ENCODE results near the gene PI4KA. TPM values are rescaled to one million over a fixed set of nuclear protein-coding genes. Genes with fewer than 3 reads are reported as not detected.

Gene PI4KA
- total and polyA plus RNA-seq, 2 donors from 2014 or later = 37.3 to 92.8 TPM

DNA sequence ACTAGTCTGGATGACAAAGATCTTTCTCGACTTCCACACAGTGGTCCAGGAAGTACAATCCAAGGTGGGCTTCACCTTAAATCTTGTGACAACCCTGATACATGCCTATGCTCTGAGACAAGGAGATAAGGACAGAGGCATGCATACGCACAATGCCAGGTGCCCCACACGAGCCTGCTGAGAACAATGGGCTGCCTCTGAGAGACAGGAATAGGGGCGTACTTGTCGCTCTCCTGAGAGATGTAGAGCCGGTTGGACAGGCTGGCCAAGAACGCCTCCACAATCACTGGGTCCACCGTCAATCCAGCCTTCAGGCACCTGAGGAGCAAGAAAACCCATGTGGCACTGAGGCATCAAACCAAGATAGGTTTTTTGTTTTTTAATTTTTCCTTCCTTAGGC lies 59.2 kb downstream of the PI4KA start:
- intact Hi-C loops (cut with DNase I) = no loop called here
- H3K9me3 ChIP-seq (ENCODE audit: control insufficient read depth in 2 of 3, insufficient read depth in 1 of 3, low read length in 3 of 3) = no peaks in the 10 kb centered on the region
- TF ChIP-seq CTCF (IDR thresholded peaks at IDR 0.05; ENCODE audit: borderline replicate concordance, extremely low read depth, insufficient read depth) = no peak
- no peaks in the 10 kb centered on the region for H3K27me3 ChIP-seq (ENCODE audit: control insufficient read depth, insufficient read depth, low read length)
- H3K36me3 ChIP-seq (ENCODE audit: control insufficient read depth in 2 of 3, insufficient read depth in 3 of 3, low read length in 3 of 3) = peaks cover 4 to 66% (median 51%) of the 10 kb centered on the region in 3 donors
- H3K9ac ChIP-seq (ENCODE audit: low read length in 3 of 3) = no peak overlapping the region
- H3K27ac ChIP-seq (ENCODE audit: low read depth in 2 of 2, low read length in 2 of 2) = no peak overlapping the region
- H3K4me1 ChIP-seq (ENCODE audit: control insufficient read depth in 2 of 3, insufficient read depth in 2 of 3, low read depth in 1 of 3, low read length in 3 of 3) = no peaks in the 10 kb centered on the region
- no peak overlapping the region for H3K4me3 ChIP-seq (ENCODE audit: low read length in 3 of 3)
- no peak for FAIRE-seq
- no peak for DNase-seq

DNA sequence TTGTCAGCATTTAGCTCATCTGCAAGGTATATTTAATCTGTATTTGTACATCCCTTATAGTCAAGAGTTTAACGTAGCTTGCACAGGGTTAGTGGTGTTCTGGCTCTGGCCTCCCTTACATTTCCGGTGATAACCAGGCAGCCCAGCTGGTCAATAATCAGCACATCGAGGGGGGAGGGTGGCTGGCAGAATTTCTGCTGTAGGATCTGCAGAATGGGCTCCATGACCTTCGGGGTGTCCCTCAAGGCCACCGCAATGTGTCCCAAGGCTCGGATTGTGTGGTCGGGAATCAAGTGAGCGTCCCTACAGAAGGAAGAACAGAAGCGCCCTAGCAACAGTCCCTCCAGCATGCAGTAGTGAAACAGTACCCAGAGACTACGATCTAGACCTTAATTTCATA lies 59.6 kb downstream of the PI4KA start:
- H3K4me1 ChIP-seq (ENCODE audit: control insufficient read depth in 2 of 3, insufficient read depth in 2 of 3, low read depth in 1 of 3, low read length in 3 of 3) = no peaks in the 10 kb centered on the region
- no peak for DNase-seq
- no peak overlapping the region for H3K27ac ChIP-seq (ENCODE audit: low read depth in 2 of 2, low read length in 2 of 2)
- H3K27me3 ChIP-seq (ENCODE audit: control insufficient read depth, insufficient read depth, low read length) = no peaks in the 10 kb centered on the region
- no peak for TF ChIP-seq CTCF (IDR thresholded peaks at IDR 0.05; ENCODE audit: borderline replicate concordance, extremely low read depth, insufficient read depth)
- H3K9ac ChIP-seq (ENCODE audit: low read length in 3 of 3) = no peak overlapping the region
- intact Hi-C loops (cut with DNase I) = no loop called here
- no peak for FAIRE-seq
- peaks cover 4 to 61% (median 52%) of the 10 kb centered on the region in 3 donors for H3K36me3 ChIP-seq (ENCODE audit: control insufficient read depth in 2 of 3, insufficient read depth in 3 of 3, low read length in 3 of 3)
- H3K4me3 ChIP-seq (ENCODE audit: low read length in 3 of 3) = no peak overlapping the region
- no peaks in the 10 kb centered on the region for H3K9me3 ChIP-seq (ENCODE audit: control insufficient read depth in 2 of 3, insufficient read depth in 1 of 3, low read length in 3 of 3)

- DNase-seq = no peak
- Histone ChIP-seq H3K9ac (ENCODE audit: low read length in 3 of 3) (no peak overlapping the region), H3K4me3 (ENCODE audit: low read length in 3 of 3) (no peak overlapping the region), H3K36me3 (ENCODE audit: control insufficient read depth in 2 of 3, insufficient read depth in 3 of 3, low read length in 3 of 3) (peaks cover 4 to 54% (median 48%) of the 10 kb centered on the region in 3 donors), H3K9me3 (ENCODE audit: control insufficient read depth in 2 of 3, insufficient read depth in 1 of 3, low read length in 3 of 3) (no peaks in the 10 kb centered on the region), H3K4me1 (ENCODE audit: control insufficient read depth in 2 of 3, insufficient read depth in 2 of 3, low read depth in 1 of 3, low read length in 3 of 3) (no peaks in the 10 kb centered on the region), H3K27ac (ENCODE audit: low read depth in 2 of 2, low read length in 2 of 2) (no peak overlapping the region), H3K27me3 (ENCODE audit: control insufficient read depth, insufficient read depth, low read length) (no peaks in the 10 kb centered on the region)
- intact Hi-C loops (cut with DNase I) = no loop called here
- no peak for FAIRE-seq
- TF ChIP-seq CTCF (IDR thresholded peaks at IDR 0.05; ENCODE audit: borderline replicate concordance, extremely low read depth, insufficient read depth) = no peak
Measured at GRCh38 chr22:20798218-20798617, 60.4 kb downstream of the PI4KA start.

DNA sequence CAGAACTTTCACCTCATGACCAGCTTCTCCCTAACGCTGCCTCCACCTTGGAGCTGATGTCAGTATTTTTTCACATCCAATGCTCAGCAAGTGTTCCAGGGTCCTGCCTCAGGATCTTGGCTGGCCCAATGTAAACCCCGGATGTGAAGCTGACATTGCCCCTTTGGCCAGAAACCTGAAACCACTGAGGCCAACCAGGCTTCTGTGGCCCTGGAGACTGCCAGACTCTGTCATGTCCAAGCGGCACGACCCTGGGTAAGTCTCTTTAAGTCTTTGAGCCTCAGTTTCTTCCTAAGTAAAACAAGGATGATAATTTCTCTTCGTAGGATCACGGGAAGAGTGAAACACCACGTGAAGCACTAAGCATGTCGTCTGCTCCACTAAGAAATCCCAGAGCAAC lies 61.9 kb downstream of the PI4KA start:
- Histone ChIP-seq H3K9ac (ENCODE audit: low read length in 3 of 3) (no peak overlapping the region), H3K27me3 (ENCODE audit: control insufficient read depth, insufficient read depth, low read length) (no peaks in the 10 kb centered on the region), H3K4me1 (ENCODE audit: control insufficient read depth in 2 of 3, insufficient read depth in 2 of 3, low read depth in 1 of 3, low read length in 3 of 3) (no peaks in the 10 kb centered on the region), H3K4me3 (ENCODE audit: low read length in 3 of 3) (no peak overlapping the region), H3K27ac (ENCODE audit: low read depth in 2 of 2, low read length in 2 of 2) (no peak overlapping the region), H3K36me3 (ENCODE audit: control insufficient read depth in 2 of 3, insufficient read depth in 3 of 3, low read length in 3 of 3) (peaks cover 2 to 48% (median 43%) of the 10 kb centered on the region in 3 donors), H3K9me3 (ENCODE audit: control insufficient read depth in 2 of 3, insufficient read depth in 1 of 3, low read length in 3 of 3) (no peaks in the 10 kb centered on the region)
- DNase-seq (no peak), FAIRE-seq (no peak)
- intact Hi-C loops (cut with DNase I) = no loop called here
- TF ChIP-seq CTCF (IDR thresholded peaks at IDR 0.05; ENCODE audit: borderline replicate concordance, extremely low read depth, insufficient read depth) = no peak
